ENCODE results near the gene LIPC.

GRCh38 chr15:58458076-58458475 lies 26.3 kb downstream of the LIPC start:
- TF ChIP-seq GATA2 (IDR thresholded peaks at IDR 0.05; ENCODE audit: low read depth, low read length) (no peak), GATA3 (IDR thresholded peaks at IDR 0.05; ENCODE audit: low read depth, low read length) (no peak)
